HT1080 (cell line): ENCODE measurements around the gene ZACN. TPM values are rescaled to one million over a fixed set of nuclear protein-coding genes. Genes with fewer than 3 reads are reported as not detected.

Experiments used
- DNase-seq: peaks from one replicate; pipeline ENCODE4 v3.0.0-alpha.2; 2015; ENCODE audit warnings: low read depth
- small RNA-seq: library from RNA; depleted of rRNA; stranded (forward); fragments of <200 nt; gene quantifications from one replicate; pipeline ENCODE3, GENCODE V24; 2014
- total RNA-seq: library from RNA; depleted of rRNA; stranded (reverse); fragments of >200 nt; shearing (Covaris generic); gene quantifications from 2 replicates; pipeline ENCODE4 v1.2.3, GENCODE V29; 2014; rRNA removed

The ZACN gene
- total RNA-seq, 1 experiment from 2014 or later: 0.06 TPM

- DNase-seq: no peak
Observed at GRCh38 chr17:76131051-76131691, 52.2 kb downstream of the ZACN start.

GRCh38 chr17:76131692-76132573, 53.0 kb downstream of the ZACN start:
- DNase-seq: no peak

Small RNA genes within 50 kb of the gene (small RNA-seq; reads per million reads assigned to genes)
- gene MIR6868: not detected

Other genes with a start within 250 kb of the ZACN start
- gene UNC13D, start 234.8 kb upstream of the ZACN start, total RNA-seq: 2.7 TPM in 2 replicates
- gene WBP2, start 223.8 kb upstream of the ZACN start, total RNA-seq: 26.1 and 38.3 TPM in 2 replicates
- 22.7 and 26.6 TPM in 2 replicates for gene TRIM47, start 200.6 kb upstream of the ZACN start, total RNA-seq
- 36.0 and 36.9 TPM in 2 replicates for gene TRIM65, start 182.2 kb upstream of the ZACN start, total RNA-seq
- gene MRPL38, start 174.3 kb upstream of the ZACN start, total RNA-seq: 63.8 and 66.9 TPM in 2 replicates
- 9.5 and 10.8 TPM in 2 replicates for gene FBF1, start 138.1 kb upstream of the ZACN start, total RNA-seq
- 17.6 and 23.0 TPM in 2 replicates for gene ACOX1, start 100.0 kb upstream of the ZACN start, total RNA-seq
- gene TEN1, start 99.9 kb upstream of the ZACN start, total RNA-seq: 23.8 and 32.8 TPM in 2 replicates
- gene CDK3, start 78.3 kb upstream of the ZACN start, total RNA-seq: 2.1 and 3.5 TPM in 2 replicates
- gene EVPL, start 51.9 kb upstream of the ZACN start, total RNA-seq: 0.03 TPM in 1 of 2 replicates, not detected in the other
- 30.5 and 55.3 TPM in 2 replicates for gene SRP68, start 6.7 kb upstream of the ZACN start, total RNA-seq
- gene GALR2, start 4.4 kb upstream of the ZACN start, total RNA-seq: 0.18 TPM in 1 of 2 replicates, not detected in the other
- gene EXOC7, start 24.6 kb downstream of the ZACN start, total RNA-seq: 78.6 and 82.7 TPM in 2 replicates
- not detected in 2 replicates for gene FOXJ1, start 62.1 kb downstream of the ZACN start, total RNA-seq
- gene RNF157, start 161.3 kb downstream of the ZACN start, total RNA-seq: 0.10 and 0.23 TPM in 2 replicates
- 42.5 and 65.9 TPM in 2 replicates for gene UBALD2, start 186.2 kb downstream of the ZACN start, total RNA-seq
- gene QRICH2, start 229.1 kb downstream of the ZACN start, total RNA-seq: 1.5 and 1.6 TPM in 2 replicates